ENCODE data around the gene ERI3. TPM values are rescaled to one million over a fixed set of nuclear protein-coding genes. Genes with fewer than 3 reads are reported as not detected.

Gene ERI3
- total and polyA plus RNA-seq, 2 donors (not counting 3 experiments of a cell fraction or from before 2014, with no cell fraction given) = 45.3 to 94.0 TPM

GRCh38 chr1:44250068-44250781 lies 104.8 kb downstream of the ERI3 start:
- no peak for TF ChIP-seq POLR2AphosphoS5 (IDR thresholded peaks at IDR 0.05; ENCODE audit: insufficient read depth, low read depth, low read length)
- TF ChIP-seq GATA2 (IDR thresholded peaks at IDR 0.05; ENCODE audit: insufficient read depth, insufficient read length, low read depth, low read length) = no peak
- TF ChIP-seq MYC (IDR thresholded peaks at IDR 0.05; ENCODE audit: low read depth, low read length) = no peak
- TF ChIP-seq FOS (IDR thresholded peaks at IDR 0.05; ENCODE audit: borderline replicate concordance, insufficient read depth, low read length) = no peak
- no peak for TF ChIP-seq POLR2A (IDR thresholded peaks at IDR 0.05; ENCODE audit: low read depth, low read length)
- no peak for DNase-seq (ENCODE audit: low read depth, low spot score)
- Histone ChIP-seq H3K79me2 (ENCODE audit: control insufficient read depth, insufficient read depth, low read length) (no peaks in the 10 kb centered on the region), H3K4me2 (ENCODE audit: insufficient read depth, low read length) (no peak overlapping the region), H3K9me3 (replicated peaks; ENCODE audit: control insufficient read depth, insufficient read depth, low read length) (no peaks in the 10 kb centered on the region), H4K20me1 (replicated peaks; ENCODE audit: control insufficient read depth, extremely low read depth, insufficient read depth, low read length) (no peaks in the 10 kb centered on the region), H3K4me1 (ENCODE audit: control insufficient read depth, extremely low read depth, insufficient read depth, low read length) (no peaks in the 10 kb centered on the region), H3K27ac (ENCODE audit: insufficient read depth, low read depth, low read length) (no peak overlapping the region), H3K9me1 (replicated peaks; ENCODE audit: control insufficient read depth, extremely low read depth, insufficient read depth, low read length) (no peaks in the 10 kb centered on the region), H3K36me3 (ENCODE audit: control insufficient read depth in 2 of 2, extremely low read depth in 1 of 2, insufficient read depth in 2 of 2, low read length in 2 of 2) (peaks cover 0 to 2% of the 10 kb centered on the region in 2 experiments), H3K27me3 (ENCODE audit: control insufficient read depth in 2 of 2, insufficient read depth in 2 of 2, low read length in 2 of 2) (no peaks in the 10 kb centered on the region), H2AFZ (ENCODE audit: low read depth, low read length) (no peak overlapping the region), H3K9ac (replicated peaks; ENCODE audit: extremely low read depth, insufficient read depth, low read length) (no peak overlapping the region), H3K4me3 (replicated peaks in 1 of 3; ENCODE audit: insufficient read depth in 1 of 3, low read depth in 1 of 3, low read length in 3 of 3) (no peak overlapping the region)
- CTCF ChIA-PET = no interaction called here
- intact Hi-C loops (cut with micrococcal nuclease) = no loop called here
- dilution Hi-C loops (cut with MboI; ENCODE audit: extremely low pct_ligation_motif_present, low sequenced_read_pairs) = no loop called here
- no TSS peak for BruUV-seq (replicated peaks)
- FAIRE-seq = no peak
- POLR2A ChIA-PET = no interaction called here

GRCh38 chr1:44249543-44249942 lies 105.5 kb downstream of the ERI3 start:
- no peak for DNase-seq (ENCODE audit: low read depth, low spot score)

More at GRCh38 chr1:44249543-44249942, 105.5 kb downstream of the ERI3 start:
- no peak for TF ChIP-seq MYC (IDR thresholded peaks at IDR 0.05; ENCODE audit: low read depth, low read length)
- no peak for TF ChIP-seq EZH2 (IDR thresholded peaks at IDR 0.05; ENCODE audit: borderline replicate concordance, low read depth, low read length, severe bottlenecking)
- no peak for TF ChIP-seq MAX (IDR thresholded peaks at IDR 0.05; ENCODE audit: insufficient read depth, insufficient read length)
- TF ChIP-seq POLR2AphosphoS5 (IDR thresholded peaks at IDR 0.05; ENCODE audit: insufficient read depth, low read depth, low read length) = no peak
- TF ChIP-seq POLR2A (IDR thresholded peaks at IDR 0.05; ENCODE audit: low read depth, low read length) = no peak
- no peak for TF ChIP-seq GATA2 (IDR thresholded peaks at IDR 0.05; ENCODE audit: insufficient read depth, insufficient read length, low read depth, low read length)
- no peak for TF ChIP-seq JUN (IDR thresholded peaks at IDR 0.05; ENCODE audit: borderline replicate concordance, insufficient read depth, insufficient read length, low read depth)
- TF ChIP-seq FOS (IDR thresholded peaks at IDR 0.05; ENCODE audit: borderline replicate concordance, insufficient read depth, low read length) = no peak
- no peak for TF ChIP-seq CTCF (IDR thresholded peaks at IDR 0.05; ENCODE audit: extremely low read depth in 1 of 2, insufficient read depth in 1 of 2, low read depth in 1 of 2, low read length in 2 of 2)
- no peaks in the 10 kb centered on the region for H3K9me1 ChIP-seq (replicated peaks; ENCODE audit: control insufficient read depth, extremely low read depth, insufficient read depth, low read length)
- no peaks in the 10 kb centered on the region for H3K9me3 ChIP-seq (replicated peaks; ENCODE audit: control insufficient read depth, insufficient read depth, low read length)
- intact Hi-C loops (cut with micrococcal nuclease) (no loop called here), dilution Hi-C loops (cut with MboI; ENCODE audit: extremely low pct_ligation_motif_present, low sequenced_read_pairs) (no loop called here)
- peaks cover 0 to 2% of the 10 kb centered on the region in 2 experiments for H3K36me3 ChIP-seq (ENCODE audit: control insufficient read depth in 2 of 2, extremely low read depth in 1 of 2, insufficient read depth in 2 of 2, low read length in 2 of 2)
- H3K9ac ChIP-seq (replicated peaks; ENCODE audit: extremely low read depth, insufficient read depth, low read length) = no peak overlapping the region
- no peak overlapping the region for H2AFZ ChIP-seq (ENCODE audit: low read depth, low read length)
- H4K20me1 ChIP-seq (replicated peaks; ENCODE audit: control insufficient read depth, extremely low read depth, insufficient read depth, low read length) = no peaks in the 10 kb centered on the region
- H3K4me1 ChIP-seq (ENCODE audit: control insufficient read depth, extremely low read depth, insufficient read depth, low read length) = no peaks in the 10 kb centered on the region
- no peak for FAIRE-seq
- ChIA-PET CTCF (no interaction called here), POLR2A (no interaction called here)
- no peak overlapping the region for H3K27ac ChIP-seq (ENCODE audit: insufficient read depth, low read depth, low read length)
- no peaks in the 10 kb centered on the region for H3K79me2 ChIP-seq (ENCODE audit: control insufficient read depth, insufficient read depth, low read length)
- no peak overlapping the region for H3K4me2 ChIP-seq (ENCODE audit: insufficient read depth, low read length)
- no peak overlapping the region for H3K4me3 ChIP-seq (replicated peaks in 1 of 3; ENCODE audit: insufficient read depth in 1 of 3, low read depth in 1 of 3, low read length in 3 of 3)
- no peaks in the 10 kb centered on the region for H3K27me3 ChIP-seq (ENCODE audit: control insufficient read depth in 2 of 2, insufficient read depth in 2 of 2, low read length in 2 of 2)
- no TSS peak for BruUV-seq (replicated peaks)

All from endothelial cell of umbilical vein (primary cell).